Renal cortical epithelial cell (primary cell): ENCODE measurements around the gene TNFRSF25. TPM values are rescaled to one million over a fixed set of nuclear protein-coding genes. Genes with fewer than 3 reads are reported as not detected.
"Not testable (repeated sequence)": the region's sequence is repeated elsewhere in the genome, so short reads cannot be mapped to it uniquely, and the experiment has no call there.

Source experiments
- DNase-seq: peaks from one replicate; pipeline ENCODE4 v3.0.0-alpha.2; 2011; ENCODE audit warnings: low read depth
- total RNA-seq: library from RNA; depleted of rRNA; stranded (reverse); fragments of >200 nt; gene quantifications from 2 replicates; pipeline ENCODE4 v1.2.3, GENCODE V29; 2014

Gene TNFRSF25
- total RNA-seq, 1 donor from 2014 or later, result 9.7 TPM

DNA sequence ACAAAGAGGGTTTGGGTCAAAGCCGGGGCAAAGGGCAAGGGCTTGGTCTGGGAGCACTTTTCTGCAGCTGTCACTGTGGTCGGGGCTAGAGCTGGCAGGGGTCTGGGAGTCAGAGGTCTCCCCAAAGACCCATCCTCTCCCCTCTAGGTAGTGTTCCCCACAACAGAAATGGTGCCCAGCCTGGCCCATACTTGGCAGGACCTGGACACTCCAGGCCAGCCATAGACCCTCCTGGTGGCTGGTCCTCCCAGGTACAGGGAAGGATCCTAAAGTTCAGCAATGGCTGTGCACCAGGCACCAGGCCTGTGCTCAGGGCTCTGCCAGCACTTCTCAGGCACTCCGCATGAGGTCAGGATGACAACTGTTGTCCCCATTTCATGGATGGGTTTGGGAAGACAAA, 30.4 kb downstream of the TNFRSF25 start:
- DNase-seq, result no peak

DNA sequence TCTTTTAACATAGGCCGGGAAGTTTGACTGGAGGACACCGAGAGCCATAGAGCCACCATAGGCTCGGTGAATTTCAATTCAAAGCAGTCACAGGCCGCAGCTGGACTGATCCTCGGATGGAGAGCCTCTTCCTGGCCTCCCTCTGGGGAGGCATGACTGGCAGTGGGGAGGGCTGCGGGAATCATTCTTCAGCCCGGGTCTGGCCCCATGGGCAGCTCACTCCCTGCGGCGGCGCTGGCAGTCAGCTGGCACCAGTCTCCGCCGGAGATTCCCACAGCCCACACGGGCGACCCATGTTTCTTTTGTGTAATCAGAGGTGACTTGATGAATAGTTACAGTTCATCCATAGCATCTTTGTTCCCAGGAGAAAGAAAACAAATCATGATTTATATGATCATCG, 30.8 kb downstream of the TNFRSF25 start:
- no peak for DNase-seq

DNA sequence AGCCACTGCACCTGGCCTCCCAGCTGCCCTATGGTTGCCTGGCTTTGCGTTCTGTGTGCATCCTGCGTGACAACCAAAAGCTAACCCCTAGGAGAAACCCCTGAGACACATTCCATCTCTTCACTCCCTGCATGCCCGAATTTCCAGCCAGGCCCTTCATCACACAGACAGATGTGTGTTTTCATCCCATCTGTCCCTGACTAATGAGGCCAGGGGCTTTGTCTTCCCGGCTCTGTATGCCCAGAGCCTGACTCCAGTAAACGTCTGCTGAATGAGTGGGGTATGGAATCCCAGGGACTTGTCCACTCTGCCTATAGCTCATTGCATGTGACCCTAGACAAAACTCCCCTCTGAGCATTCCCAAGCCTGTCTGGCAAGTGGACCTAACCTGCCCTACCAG, 31.8 kb downstream of the TNFRSF25 start:
- no peak for DNase-seq

DNA sequence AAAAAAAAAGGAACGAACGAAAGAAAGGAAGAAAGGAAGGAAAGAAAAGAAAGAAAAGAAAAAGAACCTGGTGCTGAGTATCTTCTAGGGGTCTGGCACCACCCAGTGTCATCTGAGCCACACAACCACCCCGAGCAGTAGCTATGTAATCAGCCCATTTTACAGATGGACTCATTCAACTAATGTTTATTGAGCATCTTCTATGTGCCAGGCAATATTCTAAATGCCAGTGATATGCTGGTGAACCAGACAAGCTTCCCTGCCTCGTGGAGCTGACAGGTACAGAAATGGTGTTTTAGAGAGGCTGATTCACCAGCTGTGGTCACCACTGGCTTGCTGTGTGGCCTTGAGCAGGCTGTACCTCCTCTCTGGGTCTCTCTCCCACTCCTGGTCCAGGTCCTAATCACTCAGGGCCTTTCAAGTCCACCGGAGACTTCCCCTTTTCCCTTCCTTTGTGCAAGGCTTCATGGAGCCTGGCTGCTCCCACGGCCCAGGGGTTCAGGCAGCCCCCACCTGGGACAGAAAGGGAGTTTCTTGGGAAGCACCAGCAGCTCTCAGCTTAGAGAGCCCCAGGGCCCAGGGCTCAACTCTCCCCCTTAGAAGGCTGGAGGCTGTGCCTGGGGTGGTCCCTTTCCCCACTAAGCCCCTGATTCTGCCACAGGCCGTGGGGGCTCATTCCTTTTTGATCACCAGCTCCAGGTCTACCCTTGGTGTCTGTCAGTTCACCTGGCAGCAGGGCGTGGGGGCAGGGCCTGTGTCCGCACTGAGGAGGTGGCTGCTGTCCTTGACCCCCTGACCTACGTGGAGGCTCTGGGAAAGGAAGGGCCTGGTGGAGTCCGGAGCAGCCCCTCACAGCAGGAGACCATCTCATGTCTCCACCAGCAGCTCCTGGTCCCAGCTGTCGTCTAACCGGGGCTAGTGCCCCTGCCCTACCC, 34.1 kb downstream of the TNFRSF25 start:
- not testable (repeated sequence) for DNase-seq

DNA sequence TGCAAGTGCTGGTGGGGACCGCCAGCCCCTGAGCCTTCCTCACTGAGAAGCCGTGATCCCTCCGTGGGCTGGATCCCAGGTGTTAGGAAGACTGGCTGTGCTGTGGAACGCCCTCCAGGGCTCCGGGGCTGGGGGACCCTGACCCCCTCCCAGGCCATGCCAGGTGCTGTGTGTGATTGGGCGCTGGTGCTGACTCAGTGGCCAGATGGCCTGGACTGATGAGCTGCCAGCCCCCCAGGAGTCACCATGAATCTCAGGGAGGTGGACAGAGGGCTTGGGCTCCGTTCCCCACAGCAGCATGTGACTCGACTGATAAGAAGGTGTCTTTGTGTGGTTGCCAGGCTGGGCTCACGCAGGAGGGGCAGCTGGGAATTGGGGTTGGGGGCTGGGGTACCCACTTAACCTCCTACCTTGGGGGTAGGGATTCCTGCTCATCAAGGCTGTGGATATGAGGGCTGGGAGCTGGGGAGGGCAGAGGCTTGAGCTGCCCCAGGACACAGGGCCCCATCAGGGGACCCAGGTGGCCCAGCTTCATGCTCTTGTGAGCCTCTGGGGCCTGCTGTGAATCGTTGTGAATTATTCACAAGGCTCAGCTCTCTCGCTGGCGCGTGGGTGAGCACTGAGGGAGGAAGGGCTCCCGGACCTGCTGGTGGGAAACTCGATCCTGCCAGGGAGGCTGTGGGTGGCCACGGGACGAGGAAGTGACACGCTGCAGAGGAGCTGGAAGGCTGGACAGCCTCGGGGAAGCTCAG, 36.1 kb downstream of the TNFRSF25 start:
- peak; percentile 26 for DNase-seq

DNA sequence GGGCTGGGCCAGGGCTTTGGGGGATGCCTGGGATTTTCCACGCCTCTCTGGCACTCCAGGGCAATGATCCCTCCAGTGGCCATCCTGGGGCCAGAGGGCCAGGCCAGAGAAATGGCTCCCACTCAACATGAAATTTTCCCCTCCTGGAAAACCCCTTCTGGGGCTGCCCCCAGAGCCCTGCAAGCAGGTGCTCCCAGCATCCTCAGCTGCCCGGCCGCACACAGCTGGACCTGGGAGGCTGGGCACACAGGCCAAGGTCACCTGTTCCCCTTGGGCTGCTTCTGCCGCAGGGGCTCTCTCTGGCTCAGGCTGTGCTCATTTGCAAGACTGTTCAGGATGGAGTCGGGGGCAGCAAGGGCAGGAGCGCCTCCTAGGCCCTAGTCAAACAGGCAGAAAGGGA, 37.5 kb downstream of the TNFRSF25 start:
- DNase-seq, result not testable (repeated sequence)

DNA sequence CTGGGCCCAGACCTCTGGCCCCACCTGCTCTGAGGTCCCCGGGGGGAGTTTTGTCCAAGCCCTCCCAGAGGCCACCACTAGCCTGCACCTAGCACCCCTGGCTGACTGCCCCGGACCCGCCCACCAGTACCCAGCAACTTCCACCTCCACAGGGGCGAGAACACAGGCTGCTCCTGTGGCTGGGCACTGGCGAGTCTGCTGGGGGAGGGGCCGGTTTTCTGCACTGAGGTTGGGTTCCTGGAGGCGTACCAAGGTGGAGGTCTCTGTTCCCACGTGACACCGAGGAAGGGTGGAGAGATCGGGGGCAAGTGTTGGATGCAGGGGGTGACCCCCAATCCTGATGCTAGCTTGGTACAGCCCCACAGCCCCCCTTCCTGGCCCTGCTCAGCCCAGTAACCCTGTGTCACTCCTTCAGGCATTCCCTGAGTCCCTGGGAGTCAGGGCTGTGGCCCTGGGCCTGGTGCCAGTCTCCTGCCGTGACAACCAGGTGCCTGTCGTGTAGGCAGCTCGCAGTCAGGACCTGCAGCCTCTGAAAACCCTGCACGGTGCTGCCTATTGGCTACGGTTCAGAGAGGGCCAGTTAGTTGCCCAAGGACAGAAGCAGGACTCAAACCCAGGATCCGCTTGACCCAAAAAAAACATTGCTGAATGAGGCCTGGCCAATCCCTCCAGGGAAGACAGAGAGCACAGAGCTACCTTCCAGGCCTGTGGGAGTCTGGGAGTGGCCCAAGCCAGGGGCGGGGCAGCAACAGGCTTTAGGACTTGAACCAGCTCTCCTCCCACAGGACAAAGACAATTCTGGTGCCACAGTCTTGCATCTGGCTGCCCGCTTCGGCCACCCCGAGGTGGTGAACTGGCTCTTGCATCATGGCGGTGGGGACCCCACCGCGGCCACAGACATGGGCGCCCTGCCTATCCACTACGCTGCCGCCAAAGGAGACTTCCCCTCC, 38.3 kb downstream of the TNFRSF25 start:
- no peak for DNase-seq

DNA sequence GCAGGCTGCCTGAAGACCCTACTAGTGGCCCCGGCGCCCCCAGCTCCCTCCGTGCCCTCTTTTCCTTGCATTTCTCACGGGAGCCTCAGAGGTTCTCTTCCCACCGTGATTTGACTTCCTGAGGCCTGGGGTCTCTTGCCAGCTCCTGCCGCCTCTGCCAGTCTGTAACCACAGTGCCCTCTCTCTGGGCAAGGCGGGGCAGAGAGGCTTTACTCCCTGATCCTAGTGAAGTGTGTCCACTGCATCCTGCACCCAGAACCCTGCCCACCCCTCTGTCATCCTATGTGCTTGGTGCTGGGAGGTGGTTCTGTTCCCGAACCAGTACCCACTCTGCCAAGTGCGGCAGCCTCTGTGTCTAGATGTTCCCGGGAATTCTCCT, 39.0 kb downstream of the TNFRSF25 start:
- DNase-seq, result no peak

DNA sequence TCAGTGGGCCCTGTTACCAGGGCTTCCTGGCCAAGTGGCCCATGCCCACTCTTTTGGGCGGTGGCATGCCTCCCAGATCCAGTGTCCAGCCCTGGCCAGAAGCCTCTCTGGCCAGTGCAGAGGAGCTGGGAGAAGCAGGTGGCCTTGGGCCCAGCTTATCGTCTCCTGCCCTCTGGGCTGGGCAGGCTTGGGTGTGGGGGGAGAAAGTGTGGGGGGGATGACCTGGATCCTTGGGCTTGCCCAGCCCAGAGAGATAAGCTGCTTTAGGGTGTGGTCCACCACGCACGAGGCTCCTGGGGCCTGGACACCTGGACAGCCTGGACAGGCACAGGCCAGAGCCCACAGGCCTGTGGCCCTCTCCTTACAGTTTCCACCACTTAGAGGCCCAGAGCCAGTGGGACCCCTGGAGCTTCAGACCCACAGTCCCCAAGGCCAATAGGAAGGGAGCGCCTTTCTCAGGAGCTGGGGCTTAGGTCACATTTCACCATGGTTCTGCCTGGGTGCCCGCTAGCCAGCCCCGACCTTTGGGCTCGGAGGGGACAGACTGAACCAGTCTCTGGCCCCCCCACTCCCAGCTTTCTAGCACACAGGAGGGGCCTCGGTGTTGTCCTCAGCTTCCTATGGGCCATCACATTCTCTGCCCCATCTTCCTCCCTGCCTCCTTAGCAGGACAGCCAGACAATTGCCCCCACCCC, 39.5 kb downstream of the TNFRSF25 start:
- no peak for DNase-seq

DNA sequence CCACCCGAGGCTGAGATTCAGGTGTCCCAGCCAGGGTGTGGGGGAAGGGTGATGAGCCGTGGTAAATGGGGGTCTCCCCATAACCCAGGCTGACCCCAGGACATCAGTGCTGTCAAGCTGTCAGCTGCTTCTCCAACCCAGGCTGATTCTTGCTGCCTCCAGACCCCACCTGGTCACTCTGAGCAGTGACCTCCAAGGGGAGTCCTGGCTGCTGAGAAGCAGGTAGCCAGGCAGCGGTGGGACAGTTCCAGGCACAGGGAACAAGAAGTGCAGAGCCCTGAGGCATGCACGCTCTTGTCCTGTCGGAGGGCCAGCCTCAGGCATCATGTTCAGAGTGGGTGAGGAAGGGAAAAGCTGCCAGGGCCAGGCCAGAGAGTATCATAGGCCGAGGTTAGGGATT, 40.3 kb downstream of the TNFRSF25 start:
- no peak for DNase-seq

DNA sequence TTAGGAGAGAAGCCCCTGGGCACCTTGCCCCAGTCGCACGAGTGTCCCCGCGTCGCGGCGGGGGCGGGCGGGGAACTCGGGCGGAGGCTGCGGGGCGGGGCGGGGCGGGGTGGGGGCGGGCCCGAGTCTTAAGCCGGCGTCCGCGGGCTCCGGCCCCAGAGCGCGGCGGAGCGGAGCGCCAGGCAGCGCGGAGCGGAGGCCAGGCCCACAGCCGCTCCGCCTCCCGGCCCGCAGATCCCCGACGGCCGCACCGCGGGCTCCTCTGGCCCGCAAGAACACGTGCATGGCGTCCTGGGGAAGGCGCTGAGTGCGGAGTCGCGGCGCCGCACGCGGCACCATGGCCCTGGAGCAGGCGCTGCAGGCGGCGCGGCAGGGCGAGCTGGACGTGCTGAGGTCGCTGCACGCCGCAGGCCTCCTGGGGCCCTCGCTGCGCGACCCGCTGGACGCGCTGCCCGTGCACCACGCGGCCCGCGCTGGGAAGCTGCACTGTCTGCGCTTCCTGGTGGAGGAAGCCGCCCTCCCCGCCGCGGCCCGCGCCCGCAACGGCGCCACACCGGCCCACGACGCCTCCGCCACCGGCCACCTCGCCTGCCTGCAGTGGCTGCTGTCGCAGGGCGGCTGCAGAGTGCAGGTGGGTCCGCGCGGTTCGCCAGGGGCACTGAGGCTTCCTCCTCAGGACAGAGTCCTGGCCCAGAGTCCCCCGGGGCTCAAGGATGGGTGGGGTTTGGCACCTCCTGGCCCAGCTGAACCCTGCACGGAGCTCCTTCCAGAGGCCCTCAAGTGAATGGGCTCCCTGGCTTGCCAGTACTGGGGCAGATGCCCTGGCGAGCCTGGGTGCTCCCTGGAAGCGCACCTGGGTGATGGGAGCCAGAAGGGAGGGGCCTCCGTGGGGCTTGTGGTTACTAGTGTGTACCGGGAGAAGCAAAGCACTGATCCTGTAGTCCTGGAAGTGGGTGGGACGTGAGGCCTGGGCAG, 41.1 kb downstream of the TNFRSF25 start, which contains the start of gene ESPN:
ESPN (plus strand) TSS at position 158 of the 975 bp plus-strand sequence; CDS start at position 338, 180 bp downstream.
- no peak for DNase-seq

DNA sequence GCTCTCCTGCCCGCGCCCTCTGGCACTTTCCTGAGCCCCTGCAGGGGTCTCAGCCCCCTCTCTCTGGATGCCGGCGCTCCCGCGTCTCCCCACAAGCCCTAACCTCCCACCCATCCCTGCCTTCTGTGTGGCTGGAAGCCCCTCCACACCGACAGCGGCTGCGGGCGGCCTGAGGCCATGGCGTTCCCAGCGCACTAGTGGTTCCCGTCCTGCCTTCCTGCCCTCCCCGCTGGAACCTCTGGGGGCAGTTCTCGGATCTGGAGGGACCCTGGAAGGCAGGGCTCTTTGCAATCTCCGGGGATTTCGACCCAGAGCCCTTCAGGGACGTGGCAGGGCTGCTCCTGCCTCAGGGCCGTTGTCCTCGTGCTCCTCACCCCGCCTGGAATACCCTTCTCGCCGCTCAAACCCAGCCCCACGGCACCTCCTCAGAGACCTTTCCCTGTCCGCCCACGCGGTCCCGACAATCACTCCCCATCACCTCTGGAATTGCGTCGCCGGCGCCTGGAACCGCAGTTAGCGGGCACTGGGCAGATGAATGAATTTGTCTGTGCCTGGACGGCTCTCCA, 41.9 kb downstream of the TNFRSF25 start:
- no peak for DNase-seq

DNA sequence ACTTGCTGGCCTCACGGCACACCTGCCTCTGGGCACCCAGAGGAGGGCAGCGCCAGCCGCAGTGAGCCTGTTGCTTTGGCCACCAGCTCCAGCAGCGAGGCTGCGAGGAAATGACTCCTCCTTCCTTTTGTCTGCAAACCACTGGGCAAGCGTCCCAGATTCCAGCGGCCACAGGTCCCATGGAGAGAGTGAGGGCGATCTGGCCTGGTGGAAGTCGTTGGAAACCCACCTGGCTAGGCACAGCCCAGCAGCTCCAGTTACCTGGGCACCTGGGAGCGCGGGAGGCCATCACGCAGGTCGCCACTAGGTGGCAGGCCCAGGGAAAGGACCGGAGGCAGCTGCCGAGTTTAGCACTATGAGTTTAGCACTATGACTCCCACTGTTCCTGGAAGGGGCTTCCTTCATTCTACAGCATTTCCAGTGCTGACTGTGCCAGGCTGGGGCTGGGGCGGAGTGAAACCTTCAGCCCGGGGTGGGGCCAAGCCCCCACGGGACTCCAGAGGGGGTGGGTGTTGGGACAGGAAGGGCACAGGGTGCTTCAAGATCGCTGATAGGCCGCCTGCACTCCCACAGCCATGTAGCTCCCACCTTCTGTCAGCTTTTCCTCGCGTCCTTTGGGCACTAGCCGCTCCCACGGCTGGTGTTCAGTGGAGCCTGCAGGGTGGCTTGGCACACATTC, 42.5 kb downstream of the TNFRSF25 start:
- peak; percentile 69 for DNase-seq

DNA sequence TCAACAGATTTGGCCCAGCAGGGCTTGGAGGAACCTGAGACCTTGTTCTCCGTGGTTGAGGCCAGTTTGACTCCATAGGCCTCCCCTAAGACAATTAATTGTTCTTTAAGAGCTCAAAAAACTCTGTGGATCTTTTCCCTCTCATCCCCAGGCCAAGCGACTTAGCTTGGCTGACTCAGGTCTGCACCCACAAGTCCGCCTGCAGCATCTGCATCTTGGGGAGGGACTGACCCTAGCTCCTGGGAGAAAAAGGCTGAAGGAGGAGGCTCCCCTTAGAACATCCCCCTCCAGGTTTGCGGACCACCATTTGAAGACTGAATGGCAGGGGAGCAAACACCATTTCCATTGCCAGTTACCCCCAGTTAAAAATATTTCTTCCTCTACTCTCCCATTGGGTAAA, 44.7 kb downstream of the TNFRSF25 start:
- no peak for DNase-seq

DNA sequence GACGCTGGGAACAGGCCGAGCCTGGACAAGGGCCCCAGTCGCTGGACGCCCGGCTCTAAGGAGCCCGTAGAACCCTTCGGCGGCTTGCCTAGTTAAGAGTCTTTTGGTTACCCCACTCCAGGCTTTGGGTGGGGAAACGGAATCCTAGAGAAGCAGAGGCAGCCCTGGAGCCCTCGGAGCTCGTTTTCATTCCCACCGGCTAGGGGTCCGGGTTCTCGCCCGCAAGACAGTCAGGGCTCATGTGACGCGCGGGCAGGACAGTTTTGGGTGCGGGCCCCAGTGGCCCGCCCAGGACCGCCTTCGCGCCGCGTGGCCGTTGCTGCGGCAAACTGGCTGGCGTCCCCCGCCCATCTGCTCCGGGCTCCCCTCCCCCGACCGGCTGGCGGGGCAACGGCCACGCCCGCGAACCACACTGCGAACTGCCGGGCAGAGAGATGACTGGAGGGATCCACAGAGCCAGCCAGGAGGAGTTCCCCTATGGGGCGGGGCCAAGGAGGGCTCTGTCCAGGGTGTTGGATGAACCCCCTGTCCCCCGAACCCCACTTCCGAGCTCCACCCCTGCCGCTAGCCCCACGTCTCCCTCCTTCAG, 45.4 kb downstream of the TNFRSF25 start:
- no peak for DNase-seq

DNA sequence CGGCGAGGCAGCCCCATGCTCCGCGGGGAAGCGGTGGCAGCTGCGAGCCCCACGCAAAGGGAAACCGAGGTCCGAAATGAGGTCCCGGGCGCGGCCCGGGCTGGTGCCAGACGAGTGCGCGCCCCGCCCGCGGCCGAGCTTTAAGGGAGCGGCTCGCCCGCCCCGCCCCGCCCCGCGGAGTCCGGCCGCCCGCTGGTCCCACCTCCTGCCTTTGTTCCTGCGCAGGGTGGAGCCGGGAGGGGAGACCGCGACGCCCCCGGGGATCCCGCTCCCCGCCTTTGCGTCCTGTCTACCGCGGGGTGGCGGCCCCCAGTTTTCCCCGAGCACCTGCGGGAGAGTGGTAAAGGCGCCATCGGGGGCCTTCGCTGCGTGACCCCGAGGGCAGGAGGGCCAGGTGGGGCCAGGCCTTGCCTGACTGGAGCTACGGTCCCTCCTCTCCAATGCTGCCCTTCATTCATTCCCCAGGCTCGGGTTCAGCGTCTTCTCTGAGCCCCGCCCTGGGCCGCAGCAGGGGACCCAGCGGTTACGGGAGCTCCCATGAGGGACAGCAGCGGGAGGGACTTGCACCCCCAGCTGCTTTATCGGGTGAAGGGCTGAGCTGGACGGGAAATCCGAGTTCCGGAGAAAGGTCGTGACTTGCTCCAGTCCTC, 46.0 kb downstream of the TNFRSF25 start, which contains the start of gene HES2:
HES2 (minus strand) TSS at position 116 of the 650 bp plus-strand sequence; CDS start at position 17, 99 bp downstream.
- no peak for DNase-seq

DNA sequence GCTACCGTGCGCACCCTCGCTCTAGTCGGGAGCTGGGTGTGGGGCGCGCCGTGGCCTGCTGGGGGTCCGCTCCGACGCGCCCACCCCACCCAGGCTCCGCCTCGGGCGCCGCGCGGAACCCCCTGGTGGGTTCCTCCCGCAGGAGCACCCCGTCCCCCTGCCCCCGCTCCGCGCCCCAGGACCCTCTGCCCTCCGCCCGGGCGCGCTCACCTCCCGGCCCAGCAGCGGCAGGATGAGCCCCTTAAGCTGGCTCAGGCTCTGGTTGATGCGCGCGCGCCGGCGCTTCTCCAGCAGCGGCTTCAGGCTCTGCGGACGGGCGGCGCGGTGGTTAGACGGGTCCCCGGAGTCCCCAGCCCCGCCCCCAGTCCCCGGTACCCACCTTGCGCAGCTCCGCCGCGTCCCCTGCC, 46.6 kb downstream of the TNFRSF25 start:
- DNase-seq, result no peak
